Liver (tissue), 9 donors: ENCODE results near the gene TMEM139. TPM values are rescaled to one million over a fixed set of nuclear protein-coding genes. Genes with fewer than 3 reads are reported as not detected.

Experiments
- DNase-seq: peaks from one replicate; pipeline ENCODE4 v3.0.0-alpha.2; 2017; ENCODE audit warnings: low spot score
- H3K27ac ChIP-seq, 2 donors: one replicate each; pipeline ENCODE4 v1.7.0; 2013; ENCODE audit warnings: inconsistent platforms in 2 of 2, low read length in 2 of 2, control low read depth in 1 of 2, low read depth in 1 of 2, mild to moderate bottlenecking in 1 of 2
- H3K27me3 ChIP-seq, 4 donors: one replicate each; pipeline versions ENCODE4 v1.6.1 to v1.7.0; 2013; ENCODE audit warnings: low read length in 3 of 4, inconsistent platforms in 1 of 4, mild to moderate bottlenecking in 1 of 4, moderate library complexity in 1 of 4; ENCODE audit not compliant: control insufficient read depth in 4 of 4, insufficient read depth in 4 of 4
- H3K36me3 ChIP-seq, 4 donors: one replicate each; pipeline versions ENCODE4 v1.6.1 to v1.7.0; 2013; ENCODE audit warnings: low read length in 3 of 4, mild to moderate bottlenecking in 3 of 4, low read depth in 1 of 4, moderate library complexity in 1 of 4; ENCODE audit not compliant: control insufficient read depth in 4 of 4, insufficient read depth in 3 of 4
- H3K4me1 ChIP-seq, 4 donors: one replicate each; pipeline versions ENCODE4 v1.6.1 to v1.7.0; 2013; ENCODE audit warnings: low read length in 3 of 4, mild to moderate bottlenecking in 3 of 4, moderate library complexity in 1 of 4; ENCODE audit not compliant: control insufficient read depth in 4 of 4, insufficient read depth in 4 of 4
- H3K4me3 ChIP-seq, 3 donors: one replicate each; pipeline versions ENCODE4 v1.6.1 to v1.7.0; 2013; ENCODE audit warnings: low read length in 3 of 3, control low read depth in 1 of 3, low read depth in 1 of 3, mild to moderate bottlenecking in 1 of 3
- H3K9ac ChIP-seq, 2 donors: one replicate each; pipeline ENCODE4 v1.7.0; 2013; ENCODE audit warnings: low read length in 2 of 2, mild to moderate bottlenecking in 2 of 2, moderate library complexity in 2 of 2, control low read depth in 1 of 2, low read depth in 1 of 2
- H3K9me3 ChIP-seq, 4 donors: one replicate each; pipeline versions ENCODE4 v1.6.1 to v1.7.0; 2013; ENCODE audit warnings: low read length in 3 of 4; ENCODE audit not compliant: control insufficient read depth in 4 of 4
- EGR1 ChIP-seq, 2 donors: IDR thresholded peaks; 2 replicates each; pipeline ENCODE4 v1.6.1; 2016 to 2018; ENCODE audit warnings: antibody characterized with exemption in 2 of 2, low read depth in 2 of 2
- FOXA1 ChIP-seq: IDR thresholded peaks from 2 replicates; pipeline ENCODE4 v1.6.1; 2016; ENCODE audit warnings: antibody characterized with exemption
- FOXA2 ChIP-seq: IDR thresholded peaks from 2 replicates; pipeline ENCODE4 v1.6.1; 2016; ENCODE audit warnings: antibody characterized with exemption
- GABPA ChIP-seq, 2 donors: IDR thresholded peaks in 1 of 2; conservative IDR thresholded peaks in 1 of 2; 2 replicates each; pipeline ENCODE4 v1.6.1; 2016; ENCODE audit warnings: antibody characterized with exemption in 2 of 2, mild to moderate bottlenecking in 1 of 2, moderate library complexity in 1 of 2
- HNF4A ChIP-seq, 2 donors: conservative IDR thresholded peaks; 2 replicates each; pipeline ENCODE4 v1.6.1; 2016; ENCODE audit warnings: antibody characterized with exemption in 2 of 2, mild to moderate bottlenecking in 2 of 2
- HNF4G ChIP-seq: IDR thresholded peaks from 2 replicates; pipeline ENCODE4 v1.6.1; 2016; ENCODE audit warnings: antibody characterized with exemption
- JUND ChIP-seq, 2 donors: IDR thresholded peaks; 2 replicates each; pipeline ENCODE4 v1.6.1; 2016; ENCODE audit warnings: antibody characterized with exemption in 2 of 2
- NR2F2 ChIP-seq: IDR thresholded peaks from 2 replicates; pipeline ENCODE4 v1.6.1; 2016; ENCODE audit warnings: antibody characterized with exemption
- RAD21 ChIP-seq, 2 donors: IDR thresholded peaks; 2 replicates each; pipeline ENCODE4 v1.6.1; 2016; ENCODE audit warnings: antibody characterized with exemption in 2 of 2, mild to moderate bottlenecking in 2 of 2
- RXRA ChIP-seq, 2 donors: IDR thresholded peaks; 2 replicates each; pipeline ENCODE4 v1.6.1; 2017 to 2018; ENCODE audit warnings: antibody characterized with exemption in 2 of 2, mild to moderate bottlenecking in 1 of 2
- SP1 ChIP-seq: IDR thresholded peaks from 2 replicates; pipeline ENCODE4 v1.6.1; 2018; ENCODE audit warnings: antibody characterized with exemption, mild to moderate bottlenecking
- TAF1 ChIP-seq: conservative IDR thresholded peaks from 2 replicates; pipeline ENCODE4 v1.6.1; 2016; ENCODE audit warnings: antibody characterized with exemption, mild to moderate bottlenecking
- YY1 ChIP-seq: IDR thresholded peaks from 2 replicates; pipeline ENCODE4 v1.6.1; 2016; ENCODE audit warnings: antibody characterized with exemption, mild to moderate bottlenecking
- WGBS: extraction: QIAGEN DNeasy Blood & Tissue Kit; methylation state at CpG from one replicate; pipeline ENCODE4 v1.1.7; 2013; 5-methylcytosine and 5-hydroxymethylcytosine counted together
- polyA plus RNA-seq, 2 donors: library from polyadenylated mRNA; stranded (reverse) in 1 of 2; unstranded in 1 of 2; fragments of 200-250 nt in 1 of 2; fragments of >200 nt in 1 of 2; fragmentation: Nextera tagmentation in 1 of 2; extraction: Ambion mirVana in 1 of 2; gene quantifications; one replicate each; pipeline versions ENCODE4 v1.2.1 to v1.2.3, GENCODE V29; 2013 to 2015
- total RNA-seq, 2 donors: library from RNA; depleted of rRNA; stranded (reverse); fragments of >200 nt; gene quantifications; one replicate each; pipeline ENCODE4 v1.2.3, GENCODE V29; 2014
- TF ChIP-seq, protein P1 (sequence below): fragments of 150-350 bp; IDR thresholded peaks from 2 replicates; pipeline ENCODE4 v1.5.1; 2017; ENCODE audit warnings: improper control_type of control experiment, low read depth, low read length; ENCODE audit not compliant: missing input control
- TF ChIP-seq, protein P2 (sequence below): IDR thresholded peaks from 2 replicates; pipeline ENCODE4 v1.6.1; 2016; ENCODE audit warnings: antibody characterized with exemption
- TF ChIP-seq, protein P3 (sequence below): IDR thresholded peaks from 2 replicates; pipeline ENCODE4 v1.6.1; 2016; ENCODE audit warnings: antibody characterized with exemption
- TF ChIP-seq, protein P4 (sequence below): IDR thresholded peaks from 2 replicates; pipeline ENCODE4 v1.6.1; 2016; ENCODE audit warnings: antibody characterized with exemption
- TF ChIP-seq, protein P5 (sequence below): IDR thresholded peaks from 2 replicates; pipeline ENCODE4 v1.6.1; 2016; ENCODE audit warnings: antibody characterized with exemption, mild to moderate bottlenecking
- donor health status: healthy.
- donor health status: healthy.
- donor health status: healthy.
- donor health status: healthy.
- donor health status: healthy.

The TMEM139 gene
- total and polyA plus RNA-seq, 4 donors = 3.0 to 8.6 (median 5.5) TPM

DNA sequence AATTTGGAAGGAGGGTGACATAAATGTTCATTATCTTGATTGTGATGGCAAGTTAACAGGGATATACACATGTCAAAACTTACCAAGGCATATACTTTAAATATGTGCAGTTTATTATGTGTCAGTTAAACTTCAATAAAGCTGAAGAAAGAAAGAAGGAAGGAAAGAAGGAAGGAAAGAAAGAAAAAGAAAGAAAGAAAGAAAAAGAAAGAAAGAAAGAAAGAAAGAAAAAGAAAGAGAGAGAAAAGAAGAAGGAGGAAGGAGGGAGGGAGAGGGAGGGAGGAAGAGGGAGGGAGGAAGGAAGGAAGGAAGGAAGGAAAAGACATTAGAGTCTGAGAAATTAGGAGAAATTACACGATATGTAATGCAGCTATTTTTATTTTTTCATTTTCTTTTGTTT is 37.4 kb upstream of the TMEM139 start:
- Histone ChIP-seq H3K36me3 (no peaks in the 10 kb centered on the region), H3K27ac (no peak overlapping the region), H3K9me3 (no peaks in the 10 kb centered on the region), H3K9ac (no peak overlapping the region), H3K4me3 (no peak overlapping the region), H3K27me3 (no peaks in the 10 kb centered on the region), H3K4me1 (peaks cover 10 to 33% (median 14%) of the 10 kb centered on the region in 4 donors)
- no peak for DNase-seq
- TF ChIP-seq, protein P1, sequence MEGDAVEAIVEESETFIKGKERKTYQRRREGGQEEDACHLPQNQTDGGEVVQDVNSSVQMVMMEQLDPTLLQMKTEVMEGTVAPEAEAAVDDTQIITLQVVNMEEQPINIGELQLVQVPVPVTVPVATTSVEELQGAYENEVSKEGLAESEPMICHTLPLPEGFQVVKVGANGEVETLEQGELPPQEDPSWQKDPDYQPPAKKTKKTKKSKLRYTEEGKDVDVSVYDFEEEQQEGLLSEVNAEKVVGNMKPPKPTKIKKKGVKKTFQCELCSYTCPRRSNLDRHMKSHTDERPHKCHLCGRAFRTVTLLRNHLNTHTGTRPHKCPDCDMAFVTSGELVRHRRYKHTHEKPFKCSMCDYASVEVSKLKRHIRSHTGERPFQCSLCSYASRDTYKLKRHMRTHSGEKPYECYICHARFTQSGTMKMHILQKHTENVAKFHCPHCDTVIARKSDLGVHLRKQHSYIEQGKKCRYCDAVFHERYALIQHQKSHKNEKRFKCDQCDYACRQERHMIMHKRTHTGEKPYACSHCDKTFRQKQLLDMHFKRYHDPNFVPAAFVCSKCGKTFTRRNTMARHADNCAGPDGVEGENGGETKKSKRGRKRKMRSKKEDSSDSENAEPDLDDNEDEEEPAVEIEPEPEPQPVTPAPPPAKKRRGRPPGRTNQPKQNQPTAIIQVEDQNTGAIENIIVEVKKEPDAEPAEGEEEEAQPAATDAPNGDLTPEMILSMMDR = no peak
- TF ChIP-seq, protein P2, sequence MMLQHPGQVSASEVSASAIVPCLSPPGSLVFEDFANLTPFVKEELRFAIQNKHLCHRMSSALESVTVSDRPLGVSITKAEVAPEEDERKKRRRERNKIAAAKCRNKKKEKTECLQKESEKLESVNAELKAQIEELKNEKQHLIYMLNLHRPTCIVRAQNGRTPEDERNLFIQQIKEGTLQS = no peak
- TF ChIP-seq HNF4A (conservative IDR thresholded peaks at IDR 0.05) (no peak), JUND (IDR thresholded peaks at IDR 0.05) (no peak), TAF1 (no peak)
- TF ChIP-seq, protein P3, sequence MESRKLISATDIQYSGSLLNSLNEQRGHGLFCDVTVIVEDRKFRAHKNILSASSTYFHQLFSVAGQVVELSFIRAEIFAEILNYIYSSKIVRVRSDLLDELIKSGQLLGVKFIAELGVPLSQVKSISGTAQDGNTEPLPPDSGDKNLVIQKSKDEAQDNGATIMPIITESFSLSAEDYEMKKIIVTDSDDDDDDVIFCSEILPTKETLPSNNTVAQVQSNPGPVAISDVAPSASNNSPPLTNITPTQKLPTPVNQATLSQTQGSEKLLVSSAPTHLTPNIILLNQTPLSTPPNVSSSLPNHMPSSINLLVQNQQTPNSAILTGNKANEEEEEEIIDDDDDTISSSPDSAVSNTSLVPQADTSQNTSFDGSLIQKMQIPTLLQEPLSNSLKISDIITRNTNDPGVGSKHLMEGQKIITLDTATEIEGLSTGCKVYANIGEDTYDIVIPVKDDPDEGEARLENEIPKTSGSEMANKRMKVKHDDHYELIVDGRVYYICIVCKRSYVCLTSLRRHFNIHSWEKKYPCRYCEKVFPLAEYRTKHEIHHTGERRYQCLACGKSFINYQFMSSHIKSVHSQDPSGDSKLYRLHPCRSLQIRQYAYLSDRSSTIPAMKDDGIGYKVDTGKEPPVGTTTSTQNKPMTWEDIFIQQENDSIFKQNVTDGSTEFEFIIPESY = no peak
- 23% methylated on average over 1 of the region's 1 CpG for WGBS

DNA sequence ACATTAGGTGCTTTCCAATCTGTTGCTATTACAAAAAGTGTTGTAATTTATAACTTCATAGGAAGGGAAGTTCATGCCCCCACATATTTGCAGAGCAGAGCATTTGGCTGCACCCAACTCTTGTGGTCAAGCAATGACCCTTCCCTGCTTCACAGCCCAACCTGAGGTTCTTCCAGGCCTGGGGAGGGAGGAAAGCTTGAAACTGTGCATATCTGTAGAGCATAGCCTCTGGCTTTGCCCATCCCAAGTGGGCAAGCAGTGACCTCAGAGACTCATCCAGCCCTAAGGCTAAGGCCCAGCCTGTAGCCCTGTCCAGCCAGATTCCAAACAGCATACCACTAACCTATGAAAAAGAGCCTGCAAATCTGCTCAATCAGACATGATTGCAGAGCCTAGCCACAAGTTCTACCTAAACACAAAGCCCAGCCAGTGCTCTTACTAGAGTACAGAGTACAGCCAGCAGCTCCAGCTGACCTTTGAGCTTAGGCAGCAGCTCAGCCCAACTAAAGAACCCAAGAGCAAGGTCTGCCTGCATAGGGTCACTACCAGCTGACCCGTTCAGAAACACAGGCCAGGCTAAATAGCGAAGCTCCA is 35.9 kb upstream of the TMEM139 start:
- H3K36me3 ChIP-seq = no peaks in the 10 kb centered on the region
- no peak overlapping the region for H3K4me3 ChIP-seq
- DNase-seq = no peak
- no peak overlapping the region for H3K27ac ChIP-seq
- no peak overlapping the region for H3K9ac ChIP-seq
- peak; percentile 67 for TF ChIP-seq FOXA1
- TF ChIP-seq SP1 = peak; percentile 100
- no peak for TF ChIP-seq EGR1 (IDR thresholded peaks at IDR 0.05; ENCODE audit: low read depth in 2 of 2)
- TF ChIP-seq, protein P3 = no peak
- TF ChIP-seq, protein P4, sequence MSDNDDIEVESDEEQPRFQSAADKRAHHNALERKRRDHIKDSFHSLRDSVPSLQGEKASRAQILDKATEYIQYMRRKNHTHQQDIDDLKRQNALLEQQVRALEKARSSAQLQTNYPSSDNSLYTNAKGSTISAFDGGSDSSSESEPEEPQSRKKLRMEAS = peak; percentile 91
- peak; percentile 69 to 88 for TF ChIP-seq JUND (IDR thresholded peaks at IDR 0.05)
- TF ChIP-seq GABPA (IDR thresholded peaks at IDR 0.05 in 1 of 2, conservative IDR thresholded peaks at IDR 0.05 in 1 of 2) = no peak
- TF ChIP-seq, protein P5, sequence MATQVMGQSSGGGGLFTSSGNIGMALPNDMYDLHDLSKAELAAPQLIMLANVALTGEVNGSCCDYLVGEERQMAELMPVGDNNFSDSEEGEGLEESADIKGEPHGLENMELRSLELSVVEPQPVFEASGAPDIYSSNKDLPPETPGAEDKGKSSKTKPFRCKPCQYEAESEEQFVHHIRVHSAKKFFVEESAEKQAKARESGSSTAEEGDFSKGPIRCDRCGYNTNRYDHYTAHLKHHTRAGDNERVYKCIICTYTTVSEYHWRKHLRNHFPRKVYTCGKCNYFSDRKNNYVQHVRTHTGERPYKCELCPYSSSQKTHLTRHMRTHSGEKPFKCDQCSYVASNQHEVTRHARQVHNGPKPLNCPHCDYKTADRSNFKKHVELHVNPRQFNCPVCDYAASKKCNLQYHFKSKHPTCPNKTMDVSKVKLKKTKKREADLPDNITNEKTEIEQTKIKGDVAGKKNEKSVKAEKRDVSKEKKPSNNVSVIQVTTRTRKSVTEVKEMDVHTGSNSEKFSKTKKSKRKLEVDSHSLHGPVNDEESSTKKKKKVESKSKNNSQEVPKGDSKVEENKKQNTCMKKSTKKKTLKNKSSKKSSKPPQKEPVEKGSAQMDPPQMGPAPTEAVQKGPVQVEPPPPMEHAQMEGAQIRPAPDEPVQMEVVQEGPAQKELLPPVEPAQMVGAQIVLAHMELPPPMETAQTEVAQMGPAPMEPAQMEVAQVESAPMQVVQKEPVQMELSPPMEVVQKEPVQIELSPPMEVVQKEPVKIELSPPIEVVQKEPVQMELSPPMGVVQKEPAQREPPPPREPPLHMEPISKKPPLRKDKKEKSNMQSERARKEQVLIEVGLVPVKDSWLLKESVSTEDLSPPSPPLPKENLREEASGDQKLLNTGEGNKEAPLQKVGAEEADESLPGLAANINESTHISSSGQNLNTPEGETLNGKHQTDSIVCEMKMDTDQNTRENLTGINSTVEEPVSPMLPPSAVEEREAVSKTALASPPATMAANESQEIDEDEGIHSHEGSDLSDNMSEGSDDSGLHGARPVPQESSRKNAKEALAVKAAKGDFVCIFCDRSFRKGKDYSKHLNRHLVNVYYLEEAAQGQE = peak; percentile 84
- TF ChIP-seq HNF4A (conservative IDR thresholded peaks at IDR 0.05) = peak; percentile 100
- peak; percentile 98 for TF ChIP-seq NR2F2
- TF ChIP-seq, protein P2 = peak; percentile 35
- TF ChIP-seq RAD21 (IDR thresholded peaks at IDR 0.05) = peak; percentile 48 to 67
- TF ChIP-seq YY1 = peak; percentile 78
- TF ChIP-seq RXRA (IDR thresholded peaks at IDR 0.05) = peak; percentile 96 to 98
- TF ChIP-seq, protein P1 = no peak
- no peak for TF ChIP-seq TAF1
- peak; percentile 100 for TF ChIP-seq HNF4G
- no peak for TF ChIP-seq FOXA2
- 44% methylated on average over 2 of the region's 2 CpGs for WGBS
- no peaks in the 10 kb centered on the region for H3K27me3 ChIP-seq
- peaks cover 8 to 29% (median 14%) of the 10 kb centered on the region in 4 donors for H3K4me1 ChIP-seq
- H3K9me3 ChIP-seq = no peaks in the 10 kb centered on the region
